Activated CD8-positive, alpha-beta memory T cell treated with anti-CD3 and anti-CD28 coated beads for 36 hours (primary cell): ENCODE measurements around the gene DNAJA3. TPM values are rescaled to one million over a fixed set of nuclear protein-coding genes. Genes with fewer than 3 reads are reported as not detected.

Source experiments
- total RNA-seq, 2 experiments: library from RNA; stranded (reverse); gene quantifications; one replicate each; pipeline ENCODE4 v1.2.3, GENCODE V29; 2021

Gene DNAJA3
- total RNA-seq, 2 experiments from 2014 or later = 109 to 111 TPM

Other genes starting within 250 kb of the DNAJA3 start
- gene SRL, start 183.8 kb upstream of the DNAJA3 start, total RNA-seq = not detected
- gene TFAP4, start 152.8 kb upstream of the DNAJA3 start, total RNA-seq = 10 to 100 TPM; 43.3 to 44.4 TPM
- under 1 TPM; 0.15 to 0.25 TPM for gene GLIS2, start 109.8 kb upstream of the DNAJA3 start, total RNA-seq
- gene PAM16, start 74.5 kb upstream of the DNAJA3 start, total RNA-seq = 10 to 100 TPM; 72.6 to 73.8 TPM
- under 1 TPM; 0.13 TPM for gene VASN, start 54.0 kb upstream of the DNAJA3 start, total RNA-seq
- 10 to 100 TPM; 80.2 to 86.3 TPM for gene CORO7, start 9.3 kb upstream of the DNAJA3 start, total RNA-seq
- 10 to 100 TPM; 67.8 to 70.8 TPM for gene NMRAL1, start 48.8 kb downstream of the DNAJA3 start, total RNA-seq
- 10 to 100 TPM; 92.9 to 94.6 TPM for gene HMOX2, start 50.5 kb downstream of the DNAJA3 start, total RNA-seq
- 10 to 100 TPM; 38.7 to 39.3 TPM for gene CDIP1, start 112.9 kb downstream of the DNAJA3 start, total RNA-seq
- under 1 TPM; 0.08 to 0.11 TPM for gene C16orf96, start 130.5 kb downstream of the DNAJA3 start, total RNA-seq
- 10 to 100 TPM; 19.5 to 21.0 TPM for gene UBALD1, start 189.0 kb downstream of the DNAJA3 start, total RNA-seq
- 10 to 100 TPM; 61.9 to 64.2 TPM for gene MGRN1, start 199.0 kb downstream of the DNAJA3 start, total RNA-seq